Measurements from ENCODE around the gene MORC1. TPM values are rescaled to one million over a fixed set of nuclear protein-coding genes. Genes with fewer than 3 reads are reported as not detected.

Gene MORC1, protein sequence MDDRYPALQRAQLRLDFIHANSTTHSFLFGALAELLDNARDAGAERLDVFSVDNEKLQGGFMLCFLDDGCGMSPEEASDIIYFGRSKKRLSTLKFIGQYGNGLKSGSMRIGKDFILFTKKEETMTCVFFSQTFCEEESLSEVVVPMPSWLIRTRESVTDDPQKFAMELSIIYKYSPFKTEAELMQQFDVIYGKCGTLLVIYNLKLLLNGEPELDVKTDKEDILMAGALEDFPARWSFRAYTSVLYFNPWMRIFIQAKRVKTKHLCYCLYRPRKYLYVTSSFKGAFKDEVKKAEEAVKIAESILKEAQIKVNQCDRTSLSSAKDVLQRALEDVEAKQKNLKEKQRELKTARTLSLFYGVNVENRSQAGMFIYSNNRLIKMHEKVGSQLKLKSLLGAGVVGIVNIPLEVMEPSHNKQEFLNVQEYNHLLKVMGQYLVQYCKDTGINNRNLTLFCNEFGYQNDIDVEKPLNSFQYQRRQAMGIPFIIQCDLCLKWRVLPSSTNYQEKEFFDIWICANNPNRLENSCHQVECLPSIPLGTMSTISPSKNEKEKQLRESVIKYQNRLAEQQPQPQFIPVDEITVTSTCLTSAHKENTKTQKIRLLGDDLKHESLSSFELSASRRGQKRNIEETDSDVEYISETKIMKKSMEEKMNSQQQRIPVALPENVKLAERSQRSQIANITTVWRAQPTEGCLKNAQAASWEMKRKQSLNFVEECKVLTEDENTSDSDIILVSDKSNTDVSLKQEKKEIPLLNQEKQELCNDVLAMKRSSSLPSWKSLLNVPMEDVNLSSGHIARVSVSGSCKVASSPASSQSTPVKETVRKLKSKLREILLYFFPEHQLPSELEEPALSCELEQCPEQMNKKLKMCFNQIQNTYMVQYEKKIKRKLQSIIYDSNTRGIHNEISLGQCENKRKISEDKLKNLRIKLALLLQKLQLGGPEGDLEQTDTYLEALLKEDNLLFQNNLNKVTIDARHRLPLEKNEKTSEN
- total RNA-seq = not detected

DNA sequence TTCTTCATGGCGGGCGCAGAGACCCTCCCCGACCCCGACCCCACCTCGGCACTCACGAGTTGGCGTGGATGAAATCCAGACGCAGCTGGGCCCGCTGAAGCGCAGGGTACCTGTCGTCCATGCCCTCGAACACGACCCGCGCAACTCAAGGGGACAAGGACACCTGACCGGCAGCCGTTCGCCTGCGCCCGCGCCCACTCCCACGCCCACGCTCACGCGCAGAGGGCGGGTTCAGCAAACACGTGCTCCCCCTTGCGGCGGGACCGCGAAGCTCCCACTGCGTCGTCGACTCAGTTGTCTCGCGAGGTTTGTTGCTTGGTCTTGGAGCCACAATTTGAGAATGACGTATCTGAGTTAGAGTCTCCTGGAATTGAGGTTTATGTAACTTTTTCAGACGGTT lies at the start of gene MORC1:
Gene MORC1 (minus strand): TSS at position 196 of the 400 bp plus-strand sequence. CDS start 75 bp downstream, at position 121.
- TF ChIP-seq, protein P1, sequence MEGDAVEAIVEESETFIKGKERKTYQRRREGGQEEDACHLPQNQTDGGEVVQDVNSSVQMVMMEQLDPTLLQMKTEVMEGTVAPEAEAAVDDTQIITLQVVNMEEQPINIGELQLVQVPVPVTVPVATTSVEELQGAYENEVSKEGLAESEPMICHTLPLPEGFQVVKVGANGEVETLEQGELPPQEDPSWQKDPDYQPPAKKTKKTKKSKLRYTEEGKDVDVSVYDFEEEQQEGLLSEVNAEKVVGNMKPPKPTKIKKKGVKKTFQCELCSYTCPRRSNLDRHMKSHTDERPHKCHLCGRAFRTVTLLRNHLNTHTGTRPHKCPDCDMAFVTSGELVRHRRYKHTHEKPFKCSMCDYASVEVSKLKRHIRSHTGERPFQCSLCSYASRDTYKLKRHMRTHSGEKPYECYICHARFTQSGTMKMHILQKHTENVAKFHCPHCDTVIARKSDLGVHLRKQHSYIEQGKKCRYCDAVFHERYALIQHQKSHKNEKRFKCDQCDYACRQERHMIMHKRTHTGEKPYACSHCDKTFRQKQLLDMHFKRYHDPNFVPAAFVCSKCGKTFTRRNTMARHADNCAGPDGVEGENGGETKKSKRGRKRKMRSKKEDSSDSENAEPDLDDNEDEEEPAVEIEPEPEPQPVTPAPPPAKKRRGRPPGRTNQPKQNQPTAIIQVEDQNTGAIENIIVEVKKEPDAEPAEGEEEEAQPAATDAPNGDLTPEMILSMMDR (IDR thresholded peaks at IDR 0.05) = no peak

DNA sequence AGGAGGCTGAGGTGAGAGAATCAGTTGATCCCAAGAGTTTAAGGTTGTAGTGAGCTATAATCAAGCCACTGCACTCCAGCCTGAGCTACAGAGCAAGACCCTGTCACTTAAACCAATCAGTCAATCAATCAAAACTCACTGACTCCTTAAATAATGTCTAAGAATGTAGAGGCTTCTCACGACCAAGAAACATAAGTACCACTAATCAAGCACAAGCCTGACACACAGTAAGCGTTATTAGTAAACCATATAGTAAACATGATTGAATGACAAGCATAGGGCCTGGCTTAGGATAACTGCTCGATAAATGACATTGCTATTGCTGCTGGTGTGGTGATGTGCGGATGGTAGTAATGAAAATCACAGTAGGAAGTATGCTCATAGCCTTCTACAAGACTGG lies 48.0 kb upstream of the MORC1 start:
- no peaks in the 10 kb centered on the region for H3K36me3 ChIP-seq
- no peaks in the 10 kb centered on the region for H3K4me1 ChIP-seq (ENCODE audit: control insufficient read depth in 1 of 2, low read depth in 2 of 2)
- no peak overlapping the region for H3K4me3 ChIP-seq
- H3K27me3 ChIP-seq (replicated peaks; ENCODE audit: insufficient read depth) = no peaks in the 10 kb centered on the region
- no peak overlapping the region for H3K27ac ChIP-seq
- no peak for ATAC-seq (ENCODE audit: insufficient number of reproducible peaks, low FRiP score, low read depth)
- no peak for DNase-seq (ENCODE audit: low spot score)
- H3K9me3 ChIP-seq = no peaks in the 10 kb centered on the region
- TF ChIP-seq, protein P1 (IDR thresholded peaks at IDR 0.05) = no peak

More for the DNA sequence above, at the start of gene MORC1:
- Histone ChIP-seq H3K27me3 (replicated peaks; ENCODE audit: insufficient read depth) (no peaks in the 10 kb centered on the region), H3K4me1 (ENCODE audit: control insufficient read depth in 1 of 2, low read depth in 2 of 2) (no peaks in the 10 kb centered on the region), H3K9me3 (no peaks in the 10 kb centered on the region), H3K36me3 (no peaks in the 10 kb centered on the region), H3K4me3 (no peak within 1 kb of the TSS), H3K27ac (no peak within 1 kb of the TSS)
- ATAC-seq (ENCODE audit: insufficient number of reproducible peaks, low FRiP score, low read depth) (no peak), DNase-seq (ENCODE audit: low spot score) (no peak)

DNA sequence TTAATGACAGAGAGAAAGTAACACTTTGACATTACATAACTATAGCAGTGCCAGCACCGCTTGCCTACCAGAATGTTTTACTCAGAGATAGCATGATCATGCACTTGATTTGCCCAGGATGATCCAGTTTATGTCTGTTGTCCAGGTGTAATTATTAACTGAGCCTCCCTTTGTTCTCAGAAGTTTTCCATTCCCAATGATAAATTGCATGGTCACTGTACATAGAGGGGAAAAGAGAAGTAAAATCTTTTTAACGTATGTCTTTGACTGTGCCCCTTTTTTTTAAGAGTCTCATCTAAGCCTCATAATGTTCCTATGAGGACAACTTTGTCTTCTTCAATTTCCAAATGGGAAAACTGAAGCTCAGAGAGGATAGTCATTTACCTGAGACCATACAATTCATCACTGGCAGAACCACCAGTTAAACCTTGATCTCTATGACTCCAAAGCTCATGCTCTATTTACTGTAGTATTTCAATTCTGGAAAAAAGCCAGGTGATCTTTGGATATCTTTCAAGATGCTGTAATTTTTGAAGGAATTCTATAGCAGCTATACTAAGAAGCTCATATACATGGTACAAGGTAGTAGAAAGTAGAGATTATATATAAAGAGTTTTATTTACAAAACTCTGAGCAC lies 43.7 kb upstream of the MORC1 start:
- ATAC-seq (ENCODE audit: insufficient number of reproducible peaks, low FRiP score, low read depth) (no peak), DNase-seq (ENCODE audit: low spot score) (no peak)
- Histone ChIP-seq H3K9me3 (no peaks in the 10 kb centered on the region), H3K4me3 (no peak overlapping the region), H3K4me1 (ENCODE audit: control insufficient read depth in 1 of 2, low read depth in 2 of 2) (no peaks in the 10 kb centered on the region), H3K27me3 (replicated peaks; ENCODE audit: insufficient read depth) (no peaks in the 10 kb centered on the region), H3K36me3 (no peaks in the 10 kb centered on the region), H3K27ac (no peak overlapping the region)
- TF ChIP-seq, protein P1 (IDR thresholded peaks at IDR 0.05) = no peak

DNA sequence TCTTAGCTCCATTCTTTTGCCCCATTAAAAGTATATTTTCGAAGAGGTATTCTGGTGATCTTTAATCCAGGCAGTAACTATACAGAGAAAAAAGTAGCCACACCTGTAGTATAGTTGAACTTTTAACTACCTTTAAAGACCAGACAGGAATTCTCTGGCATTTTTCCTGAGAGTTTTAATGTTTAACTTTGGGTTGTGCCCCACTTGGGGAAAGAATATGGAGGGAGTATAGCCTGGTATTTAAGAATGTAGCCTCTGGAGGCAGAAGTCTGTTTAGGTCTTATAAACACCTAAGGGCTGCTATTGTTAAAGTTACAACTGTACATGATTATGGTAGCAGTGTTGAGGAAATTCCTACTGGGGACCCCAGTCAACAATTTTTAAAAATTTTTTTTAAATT lies 37.9 kb upstream of the MORC1 start:
- DNase-seq (ENCODE audit: low spot score) = no peak
- Histone ChIP-seq H3K4me1 (ENCODE audit: control insufficient read depth in 1 of 2, low read depth in 2 of 2) (no peaks in the 10 kb centered on the region), H3K27ac (no peak overlapping the region), H3K36me3 (no peaks in the 10 kb centered on the region), H3K4me3 (no peak overlapping the region), H3K27me3 (replicated peaks; ENCODE audit: insufficient read depth) (no peaks in the 10 kb centered on the region), H3K9me3 (no peaks in the 10 kb centered on the region)
- TF ChIP-seq, protein P1 (IDR thresholded peaks at IDR 0.05) = no peak
- no peak for ATAC-seq (ENCODE audit: insufficient number of reproducible peaks, low FRiP score, low read depth)
